Measurements from ENCODE around the gene PACSIN2.
"Not testable (repeated sequence)": the region's sequence is repeated elsewhere in the genome, so short reads cannot be mapped to it uniquely, and the experiment has no call there.

The PACSIN2 gene

GRCh38 chr22:43018615-43019014 is 3.7 kb upstream of the PACSIN2 start:
- Histone ChIP-seq H3K4me3 (ENCODE audit: control insufficient read depth in 1 of 7, extremely low read depth in 1 of 7, insufficient read depth in 4 of 7, low read depth in 2 of 7, low read length in 6 of 7) (no peak overlapping the region), H3K27ac (ENCODE audit: insufficient read depth in 1 of 2, low read depth in 1 of 2, low read length in 2 of 2, poor library complexity in 1 of 2, severe bottlenecking in 2 of 2) (no peak overlapping the region), H3K9me3 (ENCODE audit: control extremely low read depth in 1 of 5, control insufficient read depth in 4 of 5, insufficient read depth in 2 of 5, low read depth in 1 of 5, low read length in 4 of 5) (no peaks in the 10 kb centered on the region), H3K27me3 (replicated peaks in 2 of 5; ENCODE audit: control insufficient read depth in 4 of 5, insufficient read depth in 5 of 5, low read length in 4 of 5) (no peaks in the 10 kb centered on the region), H3K36me3 (ENCODE audit: control insufficient read depth in 4 of 4, insufficient read depth in 4 of 4, low read length in 3 of 4) (no peaks in the 10 kb centered on the region), H3K4me1 (ENCODE audit: control extremely low read depth in 1 of 4, control insufficient read depth in 4 of 4, insufficient read depth in 4 of 4, low read length in 3 of 4) (peaks cover 0 to 13% (median 10%) of the 10 kb centered on the region in 4 experiments)
- WGBS (ENCODE audit: insufficient coverage), result 92% methylated on average over 3 of the region's 6 CpGs
- DNase-seq, result no peak
- CTCF ChIA-PET, result interaction anchor here (1.0 kb wide), 1 partner anchor 25 kb away, joined by 3 read pairs; no protein-coding TSS in a partner anchor
- POLR2A ChIA-PET, result no interaction called here

- no peak for DNase-seq
- Histone ChIP-seq H3K36me3 (ENCODE audit: control insufficient read depth in 4 of 4, insufficient read depth in 4 of 4, low read length in 3 of 4) (no peaks in the 10 kb centered on the region), H3K4me1 (ENCODE audit: control extremely low read depth in 1 of 4, control insufficient read depth in 4 of 4, insufficient read depth in 4 of 4, low read length in 3 of 4) (peaks cover 5 to 21% (median 19%) of the 10 kb centered on the region in 4 experiments), H3K27me3 (replicated peaks in 2 of 5; ENCODE audit: control insufficient read depth in 4 of 5, insufficient read depth in 5 of 5, low read length in 4 of 5) (no peaks in the 10 kb centered on the region), H3K9me3 (ENCODE audit: control extremely low read depth in 1 of 5, control insufficient read depth in 4 of 5, insufficient read depth in 2 of 5, low read depth in 1 of 5, low read length in 4 of 5) (no peaks in the 10 kb centered on the region), H3K27ac (ENCODE audit: insufficient read depth in 1 of 2, low read depth in 1 of 2, low read length in 2 of 2, poor library complexity in 1 of 2, severe bottlenecking in 2 of 2) (no peak overlapping the region), H3K4me3 (ENCODE audit: control insufficient read depth in 1 of 7, extremely low read depth in 1 of 7, insufficient read depth in 4 of 7, low read depth in 2 of 7, low read length in 6 of 7) (no peak overlapping the region)
- ChIA-PET CTCF (interaction anchor here (0.8 kb wide), 1 partner anchor 16 kb away, joined by 5 read pairs; no protein-coding TSS in a partner anchor), POLR2A (interaction anchor here (0.7 kb wide), 1 partner anchor 1154 kb away, joined by 3 read pairs; no protein-coding TSS in a partner anchor)
- 93% methylated on average over 7 of the region's 10 CpGs for WGBS (ENCODE audit: insufficient coverage)
These were observed 2.8 kb upstream of the PACSIN2 start for GRCh38 chr22:43017525-43018460.

- CTCF ChIA-PET, result interaction anchor here (0.9 to 1.0 kb wide), 2 partner anchors 18 to 123 kb away, joined by 3 read pairs; no protein-coding TSS in a partner anchor
- POLR2A ChIA-PET; H3K9me3 ChIP-seq (ENCODE audit: control extremely low read depth in 1 of 5, control insufficient read depth in 4 of 5, insufficient read depth in 2 of 5, low read depth in 1 of 5, low read length in 4 of 5); H3K27me3 ChIP-seq (replicated peaks in 2 of 5; ENCODE audit: control insufficient read depth in 4 of 5, insufficient read depth in 5 of 5, low read length in 4 of 5); H3K36me3 ChIP-seq (ENCODE audit: control insufficient read depth in 4 of 4, insufficient read depth in 4 of 4, low read length in 3 of 4); H3K4me3 ChIP-seq (ENCODE audit: control insufficient read depth in 1 of 7, extremely low read depth in 1 of 7, insufficient read depth in 4 of 7, low read depth in 2 of 7, low read length in 6 of 7); DNase-seq; H3K27ac ChIP-seq (ENCODE audit: insufficient read depth in 1 of 2, low read depth in 1 of 2, low read length in 2 of 2, poor library complexity in 1 of 2, severe bottlenecking in 2 of 2): not testable (repeated sequence)
- WGBS (ENCODE audit: insufficient coverage), result 98% methylated on average over 5 of the region's 5 CpGs
- H3K4me1 ChIP-seq (ENCODE audit: control extremely low read depth in 1 of 4, control insufficient read depth in 4 of 4, insufficient read depth in 4 of 4, low read length in 3 of 4), result peaks cover 5 to 26% (median 22%) of the 10 kb centered on the region in 4 experiments
These were observed 1.2 kb upstream of the PACSIN2 start for GRCh38 chr22:43016150-43016549.

- CTCF ChIA-PET, result interaction anchor here (0.9 to 2.1 kb wide), 3 partner anchors 18 to 123 kb away, joined by 3 to 5 read pairs (median 3); no protein-coding TSS in a partner anchor
- peaks cover 5 to 27% (median 23%) of the 10 kb centered on the region in 4 experiments for H3K4me1 ChIP-seq (ENCODE audit: control extremely low read depth in 1 of 4, control insufficient read depth in 4 of 4, insufficient read depth in 4 of 4, low read length in 3 of 4)
These were observed 711 bp upstream of the PACSIN2 start for GRCh38 chr22:43015677-43016042.

GRCh38 chr22:43014316-43014868 is 557 bp downstream of the PACSIN2 start:
- peak overlapping the region in 1 of 2 experiments; percentile 2 for H3K27ac ChIP-seq (ENCODE audit: insufficient read depth in 1 of 2, low read depth in 1 of 2, low read length in 2 of 2, poor library complexity in 1 of 2, severe bottlenecking in 2 of 2)
- H3K4me3 ChIP-seq (ENCODE audit: control insufficient read depth in 1 of 7, extremely low read depth in 1 of 7, insufficient read depth in 4 of 7, low read depth in 2 of 7, low read length in 6 of 7), result peak overlapping the region; percentile 69 to 95 (median 85)
- ChIA-PET CTCF (interaction anchor here (1.2 to 2.3 kb wide), 4 partner anchors 13 to 120 kb away, joined by 3 to 7 read pairs (median 4); no protein-coding TSS in a partner anchor), POLR2A (interaction anchor here (0.8 to 1.9 kb wide), 4 partner anchors 8 to 399 kb away, joined by 3 to 4 read pairs (median 4); partner anchors contain the start of gene POLDIP3)
- no peaks in the 10 kb centered on the region for H3K9me3 ChIP-seq (ENCODE audit: control extremely low read depth in 1 of 5, control insufficient read depth in 4 of 5, insufficient read depth in 2 of 5, low read depth in 1 of 5, low read length in 4 of 5)
- 0% methylated on average over 21 of the region's 39 CpGs for WGBS (ENCODE audit: insufficient coverage)
- DNase-seq, result peak in 1 of 3 donors; percentile 62
- peaks cover 5 to 27% (median 23%) of the 10 kb centered on the region in 4 experiments for H3K4me1 ChIP-seq (ENCODE audit: control extremely low read depth in 1 of 4, control insufficient read depth in 4 of 4, insufficient read depth in 4 of 4, low read length in 3 of 4)
- no peaks in the 10 kb centered on the region for H3K36me3 ChIP-seq (ENCODE audit: control insufficient read depth in 4 of 4, insufficient read depth in 4 of 4, low read length in 3 of 4)
- H3K27me3 ChIP-seq (replicated peaks in 2 of 5; ENCODE audit: control insufficient read depth in 4 of 5, insufficient read depth in 5 of 5, low read length in 4 of 5), result no peaks in the 10 kb centered on the region

More at GRCh38 chr22:43015677-43016042, 711 bp upstream of the PACSIN2 start:
- peak overlapping the region in 1 of 2 experiments; percentile 43 for H3K27ac ChIP-seq (ENCODE audit: insufficient read depth in 1 of 2, low read depth in 1 of 2, low read length in 2 of 2, poor library complexity in 1 of 2, severe bottlenecking in 2 of 2)
- POLR2A ChIA-PET, result interaction anchor here (0.6 to 1.9 kb wide), 7 partner anchors 14 to 750 kb away, joined by 3 to 4 read pairs (median 4); partner anchors contain the start of gene POLDIP3
- no peaks in the 10 kb centered on the region for H3K9me3 ChIP-seq (ENCODE audit: control extremely low read depth in 1 of 5, control insufficient read depth in 4 of 5, insufficient read depth in 2 of 5, low read depth in 1 of 5, low read length in 4 of 5)
- H3K4me3 ChIP-seq (ENCODE audit: control insufficient read depth in 1 of 7, extremely low read depth in 1 of 7, insufficient read depth in 4 of 7, low read depth in 2 of 7, low read length in 6 of 7), result peak overlapping the region in 6 of 7 experiments; percentile 62 to 95 (median 82)
- H3K36me3 ChIP-seq (ENCODE audit: control insufficient read depth in 4 of 4, insufficient read depth in 4 of 4, low read length in 3 of 4), result no peaks in the 10 kb centered on the region
- H3K27me3 ChIP-seq (replicated peaks in 2 of 5; ENCODE audit: control insufficient read depth in 4 of 5, insufficient read depth in 5 of 5, low read length in 4 of 5), result no peaks in the 10 kb centered on the region
- 25% methylated on average over 3 of the region's 5 CpGs for WGBS (ENCODE audit: insufficient coverage)
- DNase-seq, result no peak

- Histone ChIP-seq H3K4me1 (ENCODE audit: control extremely low read depth in 1 of 4, control insufficient read depth in 4 of 4, insufficient read depth in 4 of 4, low read length in 3 of 4) (peaks cover 5 to 29% (median 23%) of the 10 kb centered on the region in 4 experiments), H3K27me3 (replicated peaks in 2 of 5; ENCODE audit: control insufficient read depth in 4 of 5, insufficient read depth in 5 of 5, low read length in 4 of 5) (no peaks in the 10 kb centered on the region), H3K9me3 (ENCODE audit: control extremely low read depth in 1 of 5, control insufficient read depth in 4 of 5, insufficient read depth in 2 of 5, low read depth in 1 of 5, low read length in 4 of 5) (no peaks in the 10 kb centered on the region), H3K36me3 (ENCODE audit: control insufficient read depth in 4 of 4, insufficient read depth in 4 of 4, low read length in 3 of 4) (no peaks in the 10 kb centered on the region), H3K4me3 (ENCODE audit: control insufficient read depth in 1 of 7, extremely low read depth in 1 of 7, insufficient read depth in 4 of 7, low read depth in 2 of 7, low read length in 6 of 7) (peak overlapping the region; percentile 69 to 95 (median 85)), H3K27ac (ENCODE audit: insufficient read depth in 1 of 2, low read depth in 1 of 2, low read length in 2 of 2, poor library complexity in 1 of 2, severe bottlenecking in 2 of 2) (peak overlapping the region in 1 of 2 experiments; percentile 2)
- WGBS (ENCODE audit: insufficient coverage), result 0% methylated on average over 8 of the region's 16 CpGs
- ChIA-PET POLR2A (interaction anchor here (0.8 to 1.9 kb wide), 4 partner anchors 9 to 399 kb away, joined by 3 to 4 read pairs (median 4); partner anchors contain the start of gene POLDIP3), CTCF (interaction anchor here (1.2 to 2.3 kb wide), 4 partner anchors 12 to 119 kb away, joined by 3 to 7 read pairs (median 4); no protein-coding TSS in a partner anchor)
- DNase-seq, result peak; percentile 34 to 73 (median 70)
These were observed 1.3 kb downstream of the PACSIN2 start for GRCh38 chr22:43013355-43014315.

All from common myeloid progenitor, CD34-positive (primary cell).